ENCODE data around the gene MRTFA.
"Not testable (repeated sequence)": the region's sequence is repeated elsewhere in the genome, so short reads cannot be mapped to it uniquely, and the experiment has no call there.

MRTFA gene

GRCh38 chr22:40544758-40545157 is 91.8 kb downstream of the MRTFA start:
- no peak overlapping the region for H3K27ac ChIP-seq
- TF ChIP-seq CTCF (conservative IDR thresholded peaks at IDR 0.05), result no peak
- TF ChIP-seq ZFX (IDR thresholded peaks at IDR 0.05), result no peak

GRCh38 chr22:40542821-40543540 is 93.5 kb downstream of the MRTFA start:
- TF ChIP-seq CTCF (conservative IDR thresholded peaks at IDR 0.05) (no peak), ZFX (IDR thresholded peaks at IDR 0.05) (no peak)
- no peak overlapping the region for H3K27ac ChIP-seq

- no peak overlapping the region for H3K27ac ChIP-seq
- no peak for TF ChIP-seq ZFX (IDR thresholded peaks at IDR 0.05)
- no peak for TF ChIP-seq CTCF (conservative IDR thresholded peaks at IDR 0.05)
These were observed 95.2 kb downstream of the MRTFA start for GRCh38 chr22:40541300-40541699.

GRCh38 chr22:40540265-40540664 is 96.3 kb downstream of the MRTFA start:
- TF ChIP-seq ZFX (IDR thresholded peaks at IDR 0.05) (no peak), CTCF (conservative IDR thresholded peaks at IDR 0.05) (no peak)

GRCh38 chr22:40536149-40536548 is 100.4 kb downstream of the MRTFA start:
- H3K27ac ChIP-seq, result not testable (repeated sequence)

More at GRCh38 chr22:40540265-40540664, 96.3 kb downstream of the MRTFA start:
- no peak overlapping the region for H3K27ac ChIP-seq

- H3K27ac ChIP-seq, result no peak overlapping the region
- no peak for TF ChIP-seq CTCF (conservative IDR thresholded peaks at IDR 0.05)
- no peak for TF ChIP-seq ZFX (IDR thresholded peaks at IDR 0.05)
These were observed 100.9 kb downstream of the MRTFA start for GRCh38 chr22:40535642-40536041.

GRCh38 chr22:40535189-40535512 is 101.4 kb downstream of the MRTFA start:
- no peak for TF ChIP-seq ZFX (IDR thresholded peaks at IDR 0.05)
- no peak for TF ChIP-seq CTCF (conservative IDR thresholded peaks at IDR 0.05)
- H3K27ac ChIP-seq, result no peak overlapping the region
